CD1c-positive myeloid dendritic cell (primary cell): ENCODE results near the gene METTL21C.

Experiments used
- DNase-seq: peaks from one replicate; pipeline ENCODE4 v3.0.0-alpha.2; 2016; ENCODE audit errors: extremely low spot score

METTL21C gene

GRCh38 chr13:102667023-102667422, 27.8 kb downstream of the METTL21C start:
- DNase-seq, result no peak

- DNase-seq, result no peak
Measured at GRCh38 chr13:102659168-102659713, 35.6 kb downstream of the METTL21C start.

- DNase-seq, result no peak
Measured at GRCh38 chr13:102658660-102659059, 36.2 kb downstream of the METTL21C start.

- DNase-seq, result no peak
Measured at GRCh38 chr13:102657630-102658029, 37.2 kb downstream of the METTL21C start.

- no peak for DNase-seq
Measured at GRCh38 chr13:102654756-102655155, 40.1 kb downstream of the METTL21C start.

GRCh38 chr13:102651892-102652291, 43.0 kb downstream of the METTL21C start:
- no peak for DNase-seq

- no peak for DNase-seq
Measured at GRCh38 chr13:102651392-102651791, 43.5 kb downstream of the METTL21C start.

GRCh38 chr13:102650444-102650843, 44.4 kb downstream of the METTL21C start:
- DNase-seq, result no peak

- DNase-seq, result no peak
Measured at GRCh38 chr13:102648046-102648445, 46.8 kb downstream of the METTL21C start.

GRCh38 chr13:102645701-102646100, 49.1 kb downstream of the METTL21C start:
- DNase-seq, result no peak

- DNase-seq, result no peak
Measured at GRCh38 chr13:102643656-102644055, 51.2 kb downstream of the METTL21C start.

GRCh38 chr13:102642475-102642874, 52.4 kb downstream of the METTL21C start:
- DNase-seq, result no peak

- DNase-seq, result no peak
Measured at GRCh38 chr13:102642029-102642428, 52.8 kb downstream of the METTL21C start.

GRCh38 chr13:102638741-102639140, 56.1 kb downstream of the METTL21C start:
- DNase-seq, result no peak
